ENCODE results near the gene PTCH2.

GRCh38 chr1:44784094-44785028, 58.7 kb downstream of the PTCH2 start:
- TF ChIP-seq, protein P1, sequence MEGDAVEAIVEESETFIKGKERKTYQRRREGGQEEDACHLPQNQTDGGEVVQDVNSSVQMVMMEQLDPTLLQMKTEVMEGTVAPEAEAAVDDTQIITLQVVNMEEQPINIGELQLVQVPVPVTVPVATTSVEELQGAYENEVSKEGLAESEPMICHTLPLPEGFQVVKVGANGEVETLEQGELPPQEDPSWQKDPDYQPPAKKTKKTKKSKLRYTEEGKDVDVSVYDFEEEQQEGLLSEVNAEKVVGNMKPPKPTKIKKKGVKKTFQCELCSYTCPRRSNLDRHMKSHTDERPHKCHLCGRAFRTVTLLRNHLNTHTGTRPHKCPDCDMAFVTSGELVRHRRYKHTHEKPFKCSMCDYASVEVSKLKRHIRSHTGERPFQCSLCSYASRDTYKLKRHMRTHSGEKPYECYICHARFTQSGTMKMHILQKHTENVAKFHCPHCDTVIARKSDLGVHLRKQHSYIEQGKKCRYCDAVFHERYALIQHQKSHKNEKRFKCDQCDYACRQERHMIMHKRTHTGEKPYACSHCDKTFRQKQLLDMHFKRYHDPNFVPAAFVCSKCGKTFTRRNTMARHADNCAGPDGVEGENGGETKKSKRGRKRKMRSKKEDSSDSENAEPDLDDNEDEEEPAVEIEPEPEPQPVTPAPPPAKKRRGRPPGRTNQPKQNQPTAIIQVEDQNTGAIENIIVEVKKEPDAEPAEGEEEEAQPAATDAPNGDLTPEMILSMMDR (IDR thresholded peaks at IDR 0.05; ENCODE audit: low read depth, low read length), result peak; percentile 42
- TF ChIP-seq EZH2phosphoT487 (IDR thresholded peaks at IDR 0.05; ENCODE audit: low read depth), result no peak

Data from OCI-LY3 (cell line).